OCI-LY1 (cell line): Measurements from ENCODE around the gene TRIM26.

Source experiments
- EZH2 ChIP-seq: fragments of 200-600 bp; sonication (generic), shearing (Covaris generic); IDR thresholded peaks from 2 replicates; pipeline ENCODE4 v1.8.0; 2017; ENCODE audit warnings: borderline replicate concordance, mixed run types, mild to moderate bottlenecking, antibody characterized with exemption, low read length, moderate library complexity, mixed read lengths
- TF ChIP-seq, protein P1 (sequence below): fragments of 200-600 bp; sonication (generic), shearing (Covaris generic); IDR thresholded peaks from 2 replicates; pipeline ENCODE4 v1.5.1; 2017; ENCODE audit warnings: mild to moderate bottlenecking, antibody characterized with exemption, low read length, moderate library complexity, mixed read lengths

DNA sequence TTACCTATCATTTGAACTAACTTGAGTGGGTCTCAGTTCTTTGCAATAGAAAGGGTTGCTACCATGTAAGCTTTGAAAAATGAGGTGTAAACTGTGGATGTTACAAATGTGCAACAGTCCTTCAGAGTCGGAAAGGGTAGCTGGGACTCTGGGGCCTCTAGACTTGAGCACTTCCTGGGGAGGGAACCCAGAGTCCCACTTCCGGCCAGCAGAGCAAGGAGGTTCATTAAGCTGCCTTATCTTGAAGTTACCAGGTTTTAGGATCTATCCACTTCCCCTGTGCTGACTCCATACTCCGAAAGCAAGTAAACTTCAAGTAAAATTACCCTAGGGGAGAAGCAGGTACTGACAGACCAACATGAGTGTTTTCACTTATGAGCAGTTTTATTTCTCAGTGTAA lies 61.6 kb downstream of the TRIM26 start:
- TF ChIP-seq, protein P1, sequence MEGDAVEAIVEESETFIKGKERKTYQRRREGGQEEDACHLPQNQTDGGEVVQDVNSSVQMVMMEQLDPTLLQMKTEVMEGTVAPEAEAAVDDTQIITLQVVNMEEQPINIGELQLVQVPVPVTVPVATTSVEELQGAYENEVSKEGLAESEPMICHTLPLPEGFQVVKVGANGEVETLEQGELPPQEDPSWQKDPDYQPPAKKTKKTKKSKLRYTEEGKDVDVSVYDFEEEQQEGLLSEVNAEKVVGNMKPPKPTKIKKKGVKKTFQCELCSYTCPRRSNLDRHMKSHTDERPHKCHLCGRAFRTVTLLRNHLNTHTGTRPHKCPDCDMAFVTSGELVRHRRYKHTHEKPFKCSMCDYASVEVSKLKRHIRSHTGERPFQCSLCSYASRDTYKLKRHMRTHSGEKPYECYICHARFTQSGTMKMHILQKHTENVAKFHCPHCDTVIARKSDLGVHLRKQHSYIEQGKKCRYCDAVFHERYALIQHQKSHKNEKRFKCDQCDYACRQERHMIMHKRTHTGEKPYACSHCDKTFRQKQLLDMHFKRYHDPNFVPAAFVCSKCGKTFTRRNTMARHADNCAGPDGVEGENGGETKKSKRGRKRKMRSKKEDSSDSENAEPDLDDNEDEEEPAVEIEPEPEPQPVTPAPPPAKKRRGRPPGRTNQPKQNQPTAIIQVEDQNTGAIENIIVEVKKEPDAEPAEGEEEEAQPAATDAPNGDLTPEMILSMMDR, result no peak
- no peak for TF ChIP-seq EZH2
